ENCODE results near the gene S100Z.

DNA sequence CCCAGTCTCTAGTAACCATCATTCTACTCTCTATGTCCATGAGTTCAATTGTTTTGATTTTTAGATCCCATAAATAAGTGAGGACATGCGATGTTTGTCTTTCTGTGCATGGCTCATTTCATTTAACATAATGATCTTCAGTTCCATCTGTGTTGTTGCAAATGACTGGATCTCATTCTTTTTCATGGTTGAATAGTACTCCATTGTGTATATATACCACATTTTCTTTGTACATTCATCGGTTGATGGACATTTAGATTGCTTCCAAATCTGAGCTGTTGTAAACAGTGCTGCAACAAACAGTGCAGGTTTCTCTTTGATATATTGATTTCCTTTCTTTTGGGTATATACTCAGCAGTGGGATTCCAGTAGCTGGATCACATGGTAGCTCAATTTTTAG, 46.4 kb downstream of the S100Z start:
- TF ChIP-seq, protein P1, sequence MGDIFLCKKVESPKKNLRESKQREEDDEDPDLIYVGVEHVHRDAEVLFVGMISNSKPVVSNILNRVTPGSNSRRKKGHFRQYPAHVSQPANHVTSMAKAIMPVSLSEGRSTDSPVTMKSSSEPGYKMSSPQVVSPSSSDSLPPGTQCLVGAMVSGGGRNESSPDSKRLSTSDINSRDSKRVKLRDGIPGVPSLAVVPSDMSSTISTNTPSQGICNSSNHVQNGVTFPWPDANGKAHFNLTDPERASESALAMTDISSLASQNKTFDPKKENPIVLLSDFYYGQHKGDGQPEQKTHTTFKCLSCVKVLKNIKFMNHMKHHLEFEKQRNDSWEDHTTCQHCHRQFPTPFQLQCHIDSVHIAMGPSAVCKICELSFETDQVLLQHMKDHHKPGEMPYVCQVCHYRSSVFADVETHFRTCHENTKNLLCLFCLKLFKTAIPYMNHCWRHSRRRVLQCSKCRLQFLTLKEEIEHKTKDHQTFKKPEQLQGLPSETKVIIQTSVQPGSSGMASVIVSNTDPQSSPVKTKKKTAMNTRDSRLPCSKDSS (IDR thresholded peaks at IDR 0.05; ENCODE audit: low read depth, partially characterized antibody), result no peak
- no peak for TF ChIP-seq ZFP30 (CRISPR knock-in tag; IDR thresholded peaks at IDR 0.05; ENCODE audit: borderline replicate concordance)
- TF ChIP-seq CCAR2 (IDR thresholded peaks at IDR 0.05; ENCODE audit: low read depth, low read length), result no peak
- TF ChIP-seq HDAC1 (IDR thresholded peaks at IDR 0.05), result no peak
- TF ChIP-seq, protein P2, sequence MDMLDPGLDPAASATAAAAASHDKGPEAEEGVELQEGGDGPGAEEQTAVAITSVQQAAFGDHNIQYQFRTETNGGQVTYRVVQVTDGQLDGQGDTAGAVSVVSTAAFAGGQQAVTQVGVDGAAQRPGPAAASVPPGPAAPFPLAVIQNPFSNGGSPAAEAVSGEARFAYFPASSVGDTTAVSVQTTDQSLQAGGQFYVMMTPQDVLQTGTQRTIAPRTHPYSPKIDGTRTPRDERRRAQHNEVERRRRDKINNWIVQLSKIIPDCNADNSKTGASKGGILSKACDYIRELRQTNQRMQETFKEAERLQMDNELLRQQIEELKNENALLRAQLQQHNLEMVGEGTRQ (CRISPR knock-in tag; IDR thresholded peaks at IDR 0.05), result no peak
- TF ChIP-seq ARNT (IDR thresholded peaks at IDR 0.05), result no peak
- TF ChIP-seq FOXP4 (CRISPR knock-in tag; IDR thresholded peaks at IDR 0.05; ENCODE audit: borderline replicate concordance), result no peak
- no peak for TF ChIP-seq ZNF583 (CRISPR knock-in tag; IDR thresholded peaks at IDR 0.05)
- no peak for TF ChIP-seq MED1 (CRISPR knock-in tag; IDR thresholded peaks at IDR 0.05; ENCODE audit: borderline replicate concordance)
- TF ChIP-seq EP300 (IDR thresholded peaks at IDR 0.05; ENCODE audit: low read length), result no peak
- TF ChIP-seq MYBL2 (IDR thresholded peaks at IDR 0.05; ENCODE audit: low read depth), result no peak
- no peak for TF ChIP-seq MYBL2 (CRISPR knock-in tag; IDR thresholded peaks at IDR 0.05; ENCODE audit: borderline replicate concordance)
- TF ChIP-seq CBFB (CRISPR knock-in tag; IDR thresholded peaks at IDR 0.05), result no peak
- TF ChIP-seq MYNN (IDR thresholded peaks at IDR 0.05), result no peak
- no peak for TF ChIP-seq MYNN (CRISPR knock-in tag; IDR thresholded peaks at IDR 0.05)
